WERI-Rb-1 (cell line): ENCODE data around the gene PAX7.

Experiments
- DNase-seq: peaks from one replicate; pipeline ENCODE4 v3.0.0-alpha.2; 2020
- H3K27ac ChIP-seq: fragments of 250-450 bp; sonication (Bioruptor Pico); 2 replicates; pipeline ENCODE4 v1.5.1; 2020; ENCODE audit warnings: mild to moderate bottlenecking, moderate library complexity
- H3K27me3 ChIP-seq: fragments of 250-450 bp; sonication (Bioruptor Pico); 2 replicates; pipeline ENCODE4 v1.5.1; 2021; ENCODE audit warnings: mild to moderate bottlenecking, low read depth, moderate library complexity; ENCODE audit not compliant: insufficient read depth, severe bottlenecking
- H3K36me3 ChIP-seq: fragments of 250-450 bp; sonication (Bioruptor Pico); 2 replicates; pipeline ENCODE4 v1.5.1; 2020; ENCODE audit warnings: mild to moderate bottlenecking, moderate library complexity
- H3K4me3 ChIP-seq: 2 replicates; pipeline ENCODE4 v1.5.1; 2011; ENCODE audit warnings: low read depth, mild to moderate bottlenecking, control low read depth, low read length
- H3K9me3 ChIP-seq: fragments of 250-450 bp; sonication (Bioruptor Pico); 2 replicates; pipeline ENCODE4 v1.5.1; 2021; ENCODE audit warnings: mild to moderate bottlenecking, moderate library complexity; ENCODE audit not compliant: severe bottlenecking
- TF ChIP-seq, protein P1 (sequence below): IDR thresholded peaks from 2 replicates; pipeline ENCODE4 v1.5.1; 2011; ENCODE audit warnings: low read depth, mild to moderate bottlenecking, control low read depth, inconsistent platforms, low read length

The PAX7 gene

DNA sequence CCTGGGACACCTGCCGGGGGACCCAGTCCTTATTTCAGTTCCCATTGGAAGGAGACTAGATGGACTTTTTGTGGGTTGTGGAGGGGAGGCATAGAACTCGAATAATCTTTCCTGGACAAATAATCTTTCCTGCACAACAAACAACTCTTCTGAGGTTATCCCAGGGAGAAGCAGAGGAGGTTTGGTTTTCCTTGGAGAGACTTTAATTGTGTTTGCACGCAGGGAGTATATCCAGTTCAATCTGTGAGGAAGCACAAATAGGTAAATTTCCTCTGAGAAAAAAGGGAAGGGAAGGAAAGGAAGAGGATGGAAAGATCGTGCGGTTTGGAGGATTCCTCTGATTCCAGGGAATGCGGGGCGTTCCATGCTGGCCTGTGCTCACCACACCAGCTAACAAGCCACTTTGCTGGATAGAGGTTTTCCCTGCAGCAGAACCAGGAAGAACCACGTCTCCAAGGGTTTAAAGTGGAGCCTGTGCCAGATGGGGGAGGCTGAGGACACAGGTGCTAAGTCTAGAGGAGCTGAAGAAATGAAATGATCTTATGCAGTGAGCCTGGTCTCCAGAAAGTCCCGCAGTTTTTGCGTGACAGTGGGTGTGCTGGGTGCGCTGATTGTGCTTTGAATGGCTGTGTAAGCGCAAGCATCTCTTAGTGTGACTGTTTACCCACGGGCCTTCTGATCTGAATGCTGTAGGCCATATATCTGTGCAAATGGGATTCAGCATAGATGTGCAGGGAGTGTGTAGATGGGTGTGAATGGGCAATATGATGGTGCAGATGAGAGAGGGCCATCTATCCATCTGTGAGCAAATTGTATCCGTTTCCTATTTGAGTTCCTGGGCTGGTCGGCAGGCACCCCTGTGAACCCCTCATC lies 7.6 kb downstream of the PAX7 start:
- DNase-seq: no peak
- peaks cover 97% of the 10 kb centered on the region for H3K27me3 ChIP-seq
- H3K4me3 ChIP-seq: no peak overlapping the region
- H3K36me3 ChIP-seq: no peaks in the 10 kb centered on the region
- no peak overlapping the region for H3K27ac ChIP-seq
- no peaks in the 10 kb centered on the region for H3K9me3 ChIP-seq
- TF ChIP-seq, protein P1, sequence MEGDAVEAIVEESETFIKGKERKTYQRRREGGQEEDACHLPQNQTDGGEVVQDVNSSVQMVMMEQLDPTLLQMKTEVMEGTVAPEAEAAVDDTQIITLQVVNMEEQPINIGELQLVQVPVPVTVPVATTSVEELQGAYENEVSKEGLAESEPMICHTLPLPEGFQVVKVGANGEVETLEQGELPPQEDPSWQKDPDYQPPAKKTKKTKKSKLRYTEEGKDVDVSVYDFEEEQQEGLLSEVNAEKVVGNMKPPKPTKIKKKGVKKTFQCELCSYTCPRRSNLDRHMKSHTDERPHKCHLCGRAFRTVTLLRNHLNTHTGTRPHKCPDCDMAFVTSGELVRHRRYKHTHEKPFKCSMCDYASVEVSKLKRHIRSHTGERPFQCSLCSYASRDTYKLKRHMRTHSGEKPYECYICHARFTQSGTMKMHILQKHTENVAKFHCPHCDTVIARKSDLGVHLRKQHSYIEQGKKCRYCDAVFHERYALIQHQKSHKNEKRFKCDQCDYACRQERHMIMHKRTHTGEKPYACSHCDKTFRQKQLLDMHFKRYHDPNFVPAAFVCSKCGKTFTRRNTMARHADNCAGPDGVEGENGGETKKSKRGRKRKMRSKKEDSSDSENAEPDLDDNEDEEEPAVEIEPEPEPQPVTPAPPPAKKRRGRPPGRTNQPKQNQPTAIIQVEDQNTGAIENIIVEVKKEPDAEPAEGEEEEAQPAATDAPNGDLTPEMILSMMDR: no peak

DNA sequence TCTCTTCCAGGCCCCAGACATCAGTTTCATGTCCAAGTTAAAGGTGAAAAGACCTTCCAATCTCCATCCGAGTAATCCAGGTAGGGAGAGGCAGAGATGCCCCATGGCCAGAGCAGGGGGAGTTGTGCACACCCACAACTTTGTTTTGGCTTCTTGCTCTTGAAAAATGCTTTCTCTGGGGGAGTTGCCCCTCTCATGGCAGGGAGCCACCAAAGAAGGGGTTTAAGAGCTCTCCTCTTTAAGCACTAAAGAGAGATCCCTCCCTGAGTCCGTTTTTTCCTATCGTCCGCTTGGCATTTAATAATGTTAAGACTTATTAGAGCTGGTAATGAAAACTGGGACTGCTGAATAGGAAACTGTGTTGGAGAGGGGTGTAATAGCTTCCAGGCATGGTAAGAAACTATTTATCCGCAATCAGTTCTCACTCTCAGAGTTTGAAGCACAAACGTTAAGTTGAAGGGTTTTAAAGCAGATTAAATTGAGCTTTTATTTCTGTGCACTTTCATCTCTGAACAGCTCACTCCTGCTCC lies 8.3 kb downstream of the PAX7 start:
- no peak overlapping the region for H3K27ac ChIP-seq
- H3K27me3 ChIP-seq: peaks cover 97% of the 10 kb centered on the region
- no peak overlapping the region for H3K4me3 ChIP-seq
- DNase-seq: no peak
- TF ChIP-seq, protein P1: no peak
- H3K36me3 ChIP-seq: no peaks in the 10 kb centered on the region
- no peaks in the 10 kb centered on the region for H3K9me3 ChIP-seq

DNA sequence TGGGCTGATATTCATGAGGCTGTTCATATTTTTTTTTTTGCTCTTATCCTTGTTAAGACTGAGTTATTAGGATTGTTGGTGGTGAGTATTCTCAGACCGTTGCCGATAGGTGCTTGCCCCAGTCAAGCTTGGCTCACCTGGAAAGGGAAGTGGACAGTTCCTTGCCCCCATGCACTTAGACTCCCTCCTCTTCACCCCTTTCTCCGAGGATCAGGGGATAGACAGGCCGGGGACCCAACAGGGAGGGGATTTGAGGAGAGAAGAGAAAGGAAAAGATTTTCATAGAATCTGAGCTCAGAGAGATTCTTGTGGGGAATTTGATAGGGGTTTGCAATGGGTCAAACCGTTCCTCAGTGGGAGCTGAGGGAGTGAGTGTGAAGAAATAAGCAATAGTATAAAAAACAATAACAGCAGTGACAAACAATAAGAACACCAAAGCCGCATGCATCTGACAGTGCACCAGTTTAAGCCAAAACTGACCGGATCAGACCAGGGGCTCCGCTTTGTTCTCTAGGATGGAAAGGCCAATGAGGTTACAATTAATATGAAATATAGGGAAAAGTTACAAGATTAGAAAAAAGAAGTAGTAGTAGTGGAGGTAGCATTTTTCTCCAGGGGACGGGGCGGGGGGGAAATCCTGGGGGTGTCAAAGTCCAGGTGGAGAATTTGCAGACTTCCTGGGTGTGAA lies 8.9 kb downstream of the PAX7 start:
- H3K9me3 ChIP-seq: no peaks in the 10 kb centered on the region
- H3K27me3 ChIP-seq: peaks cover 97% of the 10 kb centered on the region
- TF ChIP-seq, protein P1: no peak
- no peak overlapping the region for H3K27ac ChIP-seq
- no peaks in the 10 kb centered on the region for H3K36me3 ChIP-seq
- no peak overlapping the region for H3K4me3 ChIP-seq
- DNase-seq: no peak

DNA sequence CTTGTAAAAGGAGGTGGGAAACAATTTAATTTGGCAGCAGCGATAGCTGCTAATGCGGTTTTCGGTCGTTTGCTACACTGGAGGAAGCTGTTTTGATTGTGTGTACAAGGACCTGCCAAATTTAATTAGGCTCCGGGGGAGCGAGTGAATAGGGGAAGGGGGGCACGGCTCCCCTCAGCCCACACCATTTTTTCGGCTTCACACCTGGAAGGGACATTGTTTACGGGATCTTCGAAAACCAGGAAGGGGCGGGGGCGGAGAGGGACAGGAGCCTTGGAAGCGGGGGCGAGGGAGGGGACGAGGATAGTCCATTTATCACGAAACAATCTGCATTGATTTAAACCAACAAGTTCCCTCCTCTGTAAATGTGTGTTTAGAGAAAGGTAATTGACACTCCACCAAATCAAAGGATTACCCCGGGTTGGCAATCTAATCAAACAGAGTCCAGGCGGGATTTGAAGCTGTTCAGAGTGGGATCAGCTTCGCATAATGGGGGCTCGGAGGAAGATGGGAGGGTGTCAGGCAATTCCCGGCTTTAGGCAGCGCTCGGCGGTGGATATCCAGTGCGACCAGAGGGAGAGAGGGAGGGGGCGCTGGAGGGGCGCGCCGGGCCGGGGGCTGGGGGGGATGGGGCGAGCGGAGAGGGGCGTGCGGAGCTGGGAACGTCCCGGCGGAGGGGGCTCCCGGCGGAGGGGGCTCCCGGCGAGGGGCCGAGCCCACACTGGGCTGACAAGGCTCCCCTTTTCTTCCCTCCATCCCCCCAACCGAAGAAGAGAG lies 9.8 kb downstream of the PAX7 start:
- Histone ChIP-seq H3K36me3 (no peaks in the 10 kb centered on the region), H3K27me3 (peaks cover 97% of the 10 kb centered on the region), H3K9me3 (no peaks in the 10 kb centered on the region), H3K27ac (no peak overlapping the region), H3K4me3 (no peak overlapping the region)
- TF ChIP-seq, protein P1: no peak
- no peak for DNase-seq

GRCh38 chr1:18641005-18641941 lies 10.6 kb downstream of the PAX7 start:
- no peak for DNase-seq
- no peak overlapping the region for H3K27ac ChIP-seq
- H3K36me3 ChIP-seq: no peaks in the 10 kb centered on the region
- no peaks in the 10 kb centered on the region for H3K9me3 ChIP-seq
- peaks cover 97% of the 10 kb centered on the region for H3K27me3 ChIP-seq
- H3K4me3 ChIP-seq: no peak overlapping the region
- TF ChIP-seq, protein P1: no peak
